Mucosa of stomach (tissue), 1 donor: ENCODE measurements around the gene FAT3.

Experiments
- H3K27me3 ChIP-seq: one replicate; pipeline ENCODE4 v1.7.0; 2013; ENCODE audit warnings: mild to moderate bottlenecking, low read length; ENCODE audit not compliant: control insufficient read depth, insufficient read depth
- H3K36me3 ChIP-seq: one replicate; pipeline ENCODE4 v1.7.0; 2013; ENCODE audit warnings: low read length; ENCODE audit not compliant: control insufficient read depth, insufficient read depth
- H3K4me1 ChIP-seq: one replicate; pipeline ENCODE4 v1.7.0; 2013; ENCODE audit warnings: mild to moderate bottlenecking, low read length; ENCODE audit not compliant: control insufficient read depth, insufficient read depth
- H3K4me3 ChIP-seq: one replicate; pipeline ENCODE4 v1.7.0; 2013; ENCODE audit warnings: low read length
- H3K9ac ChIP-seq: one replicate; pipeline ENCODE4 v1.7.0; 2013; ENCODE audit warnings: mild to moderate bottlenecking, low read length, moderate library complexity
- H3K9me3 ChIP-seq: one replicate; pipeline ENCODE4 v1.7.0; 2013; ENCODE audit warnings: mild to moderate bottlenecking, low read length, moderate library complexity; ENCODE audit not compliant: control insufficient read depth
- donor health status: Pancreatic carcinoma.

The FAT3 gene

GRCh38 chr11:92269021-92269420 is 44.4 kb downstream of the FAT3 start:
- Histone ChIP-seq H3K36me3 (no peaks in the 10 kb centered on the region), H3K4me1 (no peaks in the 10 kb centered on the region), H3K27me3 (no peaks in the 10 kb centered on the region), H3K9me3 (no peaks in the 10 kb centered on the region), H3K9ac (no peak overlapping the region), H3K4me3 (no peak overlapping the region)

- H3K9ac ChIP-seq: no peak overlapping the region
- H3K9me3 ChIP-seq: no peaks in the 10 kb centered on the region
- no peaks in the 10 kb centered on the region for H3K36me3 ChIP-seq
- H3K4me1 ChIP-seq: no peaks in the 10 kb centered on the region
- H3K27me3 ChIP-seq: no peaks in the 10 kb centered on the region
- no peak overlapping the region for H3K4me3 ChIP-seq
These were observed 45.2 kb downstream of the FAT3 start for GRCh38 chr11:92269841-92270240.

GRCh38 chr11:92272651-92273050 is 48.0 kb downstream of the FAT3 start:
- Histone ChIP-seq H3K4me3 (no peak overlapping the region), H3K9ac (no peak overlapping the region), H3K4me1 (no peaks in the 10 kb centered on the region), H3K36me3 (no peaks in the 10 kb centered on the region), H3K27me3 (no peaks in the 10 kb centered on the region), H3K9me3 (no peaks in the 10 kb centered on the region)
